HUES64 (cell line): ENCODE measurements around the gene NTRK1.
"Not testable (repeated sequence)": the region's sequence is repeated elsewhere in the genome, so short reads cannot be mapped to it uniquely, and the experiment has no call there.

Source experiments
- H3K27ac ChIP-seq: 2 replicates; pipeline ENCODE4 v1.7.0; 2013; ENCODE audit warnings: low read depth, low read length, inconsistent platforms
- H3K27me3 ChIP-seq: 2 replicates; pipeline ENCODE4 v1.6.1; 2013; ENCODE audit warnings: mild to moderate bottlenecking, low read length; ENCODE audit not compliant: insufficient read depth
- H3K36me3 ChIP-seq: 2 replicates; pipeline ENCODE4 v1.6.1; 2013; ENCODE audit warnings: mild to moderate bottlenecking, low read length; ENCODE audit not compliant: insufficient read depth
- H3K4me1 ChIP-seq: 2 replicates; pipeline ENCODE4 v1.6.1; 2013; ENCODE audit warnings: mild to moderate bottlenecking, low read length, moderate library complexity; ENCODE audit not compliant: insufficient read depth
- H3K4me3 ChIP-seq: 2 replicates; pipeline ENCODE4 v1.5.1; 2013; ENCODE audit warnings: mild to moderate bottlenecking, low read length, moderate library complexity
- H3K9ac ChIP-seq: 2 replicates; pipeline ENCODE4 v1.6.1; 2013; ENCODE audit warnings: mild to moderate bottlenecking, low read depth, low read length
- H3K9me3 ChIP-seq: 2 replicates; pipeline ENCODE4 v1.6.1; 2013; ENCODE audit warnings: low read depth, low read length; ENCODE audit not compliant: insufficient read depth
- WGBS: fragments of 150-250, 120-280 bp; methylation state at CpG from one replicate; pipeline ENCODE4 v1.1.7; 2013; ENCODE audit warnings: missing lambda C conversion rate; 5-methylcytosine and 5-hydroxymethylcytosine counted together

NTRK1 gene

DNA sequence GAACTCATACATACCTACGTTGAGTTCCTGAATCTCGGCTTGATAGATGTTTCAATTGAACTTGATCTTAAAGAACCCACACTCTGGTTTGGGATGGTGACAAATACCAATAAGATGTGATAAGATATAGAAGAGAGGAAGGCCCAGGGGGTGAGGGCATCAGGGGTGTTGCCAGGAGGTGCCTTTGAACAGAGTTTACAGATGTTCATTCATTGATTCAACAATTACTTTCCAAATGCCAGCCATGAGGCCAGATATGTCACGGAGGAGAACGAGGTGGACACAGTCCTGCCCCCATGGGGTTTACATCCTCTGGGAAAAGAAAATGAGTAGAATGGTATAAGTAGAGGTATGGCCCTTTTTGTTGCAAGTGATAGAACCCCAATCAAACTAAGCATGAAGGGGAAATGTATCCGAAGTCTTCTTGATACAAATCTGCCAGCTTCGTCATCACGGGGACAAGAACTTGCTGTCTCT lies 60.4 kb downstream of the NTRK1 start:
- no peaks in the 10 kb centered on the region for H3K36me3 ChIP-seq
- peaks cover 3% of the 10 kb centered on the region; the same call in 1 of the 2 replicates for H3K4me1 ChIP-seq
- no peaks in the 10 kb centered on the region for H3K9me3 ChIP-seq
- no peak overlapping the region for H3K27ac ChIP-seq
- peak overlapping the region; percentile 56; the same call in 1 of the 2 replicates for H3K4me3 ChIP-seq
- WGBS, result 57% methylated on average over 7 of the region's 7 CpGs
- peaks cover 82% of the 10 kb centered on the region for H3K27me3 ChIP-seq
- H3K9ac ChIP-seq, result no peak overlapping the region

DNA sequence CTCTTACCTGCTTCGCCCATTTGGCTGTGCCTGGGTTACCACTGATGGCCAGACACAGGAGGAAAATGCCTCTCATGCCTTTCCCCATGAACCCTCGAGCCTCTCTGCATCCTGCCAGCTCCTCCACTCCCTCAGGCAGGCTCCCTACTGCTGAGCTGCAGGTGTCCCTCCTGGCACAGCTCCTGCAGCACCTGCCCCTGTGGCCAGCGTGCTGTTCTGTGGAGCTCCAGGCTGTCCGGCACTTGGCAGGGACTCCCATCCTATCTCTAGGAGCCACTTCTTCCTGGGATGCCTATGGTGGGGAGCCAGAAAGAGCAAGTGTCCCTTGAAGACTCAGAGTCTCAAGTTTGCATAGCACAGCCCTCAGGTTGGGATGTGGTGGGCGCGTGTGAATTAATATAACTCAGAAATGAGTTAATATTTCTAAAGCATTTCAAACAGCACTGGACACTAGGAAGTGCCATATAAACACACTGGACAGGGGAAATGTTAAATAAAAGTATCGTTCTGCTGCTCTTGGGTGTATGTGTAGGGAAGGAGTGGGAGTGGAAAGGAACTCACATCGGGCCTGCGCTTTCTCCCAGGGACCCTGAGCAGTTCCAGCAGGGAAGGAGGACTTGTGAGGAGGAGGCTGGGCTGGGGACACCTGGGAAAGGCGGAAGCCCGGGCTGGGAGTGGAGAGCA lies 62.5 kb downstream of the NTRK1 start:
- H3K4me3 ChIP-seq, result peak overlapping the region; percentile 48
- H3K4me1 ChIP-seq, result peaks cover 3% of the 10 kb centered on the region; the same call in 1 of the 2 replicates
- H3K27ac ChIP-seq, result no peak overlapping the region
- no peaks in the 10 kb centered on the region for H3K9me3 ChIP-seq
- H3K27me3 ChIP-seq, result peaks cover 98% of the 10 kb centered on the region
- no peaks in the 10 kb centered on the region for H3K36me3 ChIP-seq
- H3K9ac ChIP-seq, result no peak overlapping the region
- WGBS, result 11% methylated on average over 9 of the region's 11 CpGs

DNA sequence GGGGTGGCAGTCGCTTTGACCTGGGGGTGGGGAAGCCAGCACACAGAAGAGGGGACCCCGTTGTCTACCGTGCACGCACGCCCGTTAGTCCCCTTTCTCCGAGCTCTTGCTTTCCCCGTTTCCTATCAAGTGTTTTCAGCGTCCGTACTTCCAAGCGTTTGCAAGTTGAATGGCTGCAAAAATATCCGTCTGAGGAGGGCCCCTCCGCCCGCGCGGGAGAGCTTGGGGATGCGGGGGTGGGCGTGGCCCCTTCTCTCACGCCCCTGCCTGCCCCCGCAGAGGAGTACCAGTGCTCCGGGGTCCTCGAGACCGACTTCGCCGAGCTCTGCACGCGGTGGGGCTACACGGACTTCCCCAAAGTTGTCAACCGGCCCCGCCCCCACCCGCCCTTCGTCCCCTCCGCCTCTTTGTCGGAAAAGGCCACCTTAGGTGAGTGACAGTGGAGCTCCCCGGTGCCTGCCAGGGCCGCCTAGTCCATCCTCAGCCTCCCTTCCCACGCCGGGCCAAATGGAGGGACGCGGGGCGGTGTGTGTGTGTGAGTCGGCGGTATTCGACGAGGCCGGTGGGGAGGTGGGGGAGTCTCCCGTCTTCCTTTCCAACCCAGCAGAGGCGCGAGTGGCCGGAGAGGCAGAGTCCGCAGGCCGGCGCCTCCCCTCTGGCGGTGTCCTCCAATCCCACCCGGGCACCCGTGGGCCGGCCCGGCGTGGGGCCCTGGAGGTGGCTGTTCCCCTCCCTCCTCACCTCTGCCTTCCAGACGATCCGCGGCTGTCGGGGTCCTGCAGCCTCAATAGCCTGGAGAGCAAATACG lies 63.2 kb downstream of the NTRK1 start:
- Histone ChIP-seq H3K4me1 (peaks cover 3% of the 10 kb centered on the region; the same call in 1 of the 2 replicates), H3K36me3 (no peaks in the 10 kb centered on the region), H3K9me3 (no peaks in the 10 kb centered on the region), H3K27me3 (peaks cover 100% of the 10 kb centered on the region), H3K27ac (no peak overlapping the region), H3K4me3 (peak overlapping the region; percentile 48), H3K9ac (no peak overlapping the region)
- WGBS, result under 1% methylated on average over 53 of the region's 64 CpGs

DNA sequence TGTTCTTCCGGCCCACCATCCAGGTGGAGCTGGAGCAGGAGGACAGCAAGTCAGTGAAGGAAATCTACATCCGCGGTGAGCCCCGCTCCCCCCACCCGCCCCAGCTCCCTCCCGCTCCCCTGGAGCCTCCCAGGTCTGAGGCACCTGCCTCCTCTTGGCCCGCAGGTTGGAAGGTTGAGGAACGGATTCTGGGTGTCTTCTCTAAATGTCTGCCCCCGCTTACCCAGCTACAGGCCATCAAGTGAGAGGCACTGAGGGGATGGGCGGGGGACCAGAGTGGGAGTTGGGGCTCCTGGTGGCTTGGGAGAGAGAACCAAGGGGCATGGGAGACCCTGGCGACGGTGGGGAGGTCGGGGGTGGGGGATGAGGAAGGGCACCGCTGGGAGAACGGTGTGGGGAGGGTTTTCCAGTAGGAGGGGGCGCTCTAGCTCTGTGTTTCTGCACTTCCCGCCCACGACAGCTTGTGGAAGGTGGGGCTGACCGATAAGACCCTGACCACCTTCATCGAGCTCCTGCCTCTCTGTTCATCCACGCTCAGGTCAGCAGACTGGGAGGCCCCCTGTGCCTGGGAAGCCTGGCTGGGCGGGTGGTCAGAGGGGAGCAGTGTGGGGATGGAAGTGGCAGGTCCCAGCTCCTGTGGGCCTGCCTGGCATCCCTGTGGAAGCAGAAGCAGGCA lies 64.0 kb downstream of the NTRK1 start:
- Histone ChIP-seq H3K4me3 (peak overlapping the region; percentile 48), H3K36me3 (no peaks in the 10 kb centered on the region), H3K27ac (no peak overlapping the region), H3K9me3 (no peaks in the 10 kb centered on the region), H3K27me3 (peaks cover 100% of the 10 kb centered on the region), H3K9ac (no peak overlapping the region), H3K4me1 (peaks cover 3% of the 10 kb centered on the region; the same call in 1 of the 2 replicates)
- WGBS, result 13% methylated on average over 21 of the region's 22 CpGs

DNA sequence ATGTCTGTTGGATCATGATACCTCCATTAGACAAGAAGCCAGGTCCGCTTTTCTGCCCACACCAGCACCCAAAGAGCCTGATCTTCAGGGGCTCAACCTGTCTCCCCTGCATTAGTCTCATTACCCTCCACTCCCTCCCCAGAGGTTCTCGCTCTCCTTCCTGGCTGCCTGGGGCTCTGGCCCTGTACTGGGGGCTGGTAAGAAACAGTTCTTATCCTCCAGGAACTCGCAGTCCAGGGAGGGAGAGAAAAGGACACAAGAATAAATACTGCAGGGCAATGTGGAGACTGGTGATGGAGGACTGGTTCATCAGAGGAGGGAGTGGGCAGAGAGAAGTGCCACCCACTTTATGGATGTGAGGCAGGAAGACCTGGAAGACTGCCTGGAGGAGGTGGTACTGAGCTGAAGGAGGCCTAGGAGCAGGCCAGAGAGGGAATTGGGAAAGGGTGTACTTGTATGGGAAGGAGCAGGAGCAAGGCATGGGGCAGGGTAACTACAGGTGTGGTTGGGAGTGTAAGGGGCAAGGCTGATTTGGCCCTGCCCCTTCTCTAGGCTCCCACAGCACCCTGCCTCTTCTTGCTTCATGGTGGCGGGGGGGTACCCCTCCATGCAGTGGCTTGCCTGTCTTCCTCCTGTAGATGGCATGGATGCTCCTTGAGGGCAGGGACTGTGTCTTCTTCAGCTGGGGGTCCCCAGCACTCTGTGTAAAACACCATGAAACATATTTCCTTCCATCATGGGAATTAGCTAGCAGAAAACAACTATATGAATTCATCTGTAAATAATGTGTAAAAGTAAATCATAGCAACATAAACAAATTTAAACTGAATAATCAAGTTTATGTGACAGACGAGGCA lies 64.7 kb downstream of the NTRK1 start:
- Histone ChIP-seq H3K27ac (no peak overlapping the region), H3K9me3 (no peaks in the 10 kb centered on the region), H3K4me3 (0 out of 2 replicates have a peak overlapping the region, but pooled peaks have one; percentile 48), H3K27me3 (peaks cover 98% of the 10 kb centered on the region), H3K9ac (no peak overlapping the region), H3K36me3 (no peaks in the 10 kb centered on the region), H3K4me1 (peaks cover 3% of the 10 kb centered on the region; the same call in 1 of the 2 replicates)
- 79% methylated on average over 5 of the region's 5 CpGs for WGBS

DNA sequence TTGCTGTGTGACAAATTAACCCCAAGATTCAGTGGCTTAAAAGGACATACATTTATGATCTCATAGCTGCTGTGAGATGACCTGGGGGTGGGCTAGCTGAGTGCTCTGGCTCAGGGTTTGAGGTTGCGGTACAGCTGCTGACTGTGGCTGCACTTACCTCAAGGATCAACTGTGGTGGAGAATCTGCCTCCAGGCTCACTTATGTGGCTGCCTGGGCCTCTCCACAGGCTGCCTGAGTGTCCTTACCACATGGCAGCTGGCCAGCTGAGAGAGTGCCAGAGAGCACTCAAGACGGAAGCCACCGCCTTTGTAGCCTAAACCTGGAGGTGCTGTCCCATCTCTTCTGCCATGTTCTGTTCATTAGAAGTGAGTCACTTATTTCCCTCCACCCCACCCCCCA lies 65.5 kb downstream of the NTRK1 start:
- H3K4me3 ChIP-seq, result no peak overlapping the region
- WGBS, result 67% methylated on average over 3 of the region's 3 CpGs
- peaks cover 3% of the 10 kb centered on the region; the same call in 1 of the 2 replicates for H3K4me1 ChIP-seq
- H3K27me3 ChIP-seq, result peaks cover 95% of the 10 kb centered on the region
- no peak overlapping the region for H3K27ac ChIP-seq
- no peaks in the 10 kb centered on the region for H3K9me3 ChIP-seq
- H3K36me3 ChIP-seq, result no peaks in the 10 kb centered on the region
- no peak overlapping the region for H3K9ac ChIP-seq

DNA sequence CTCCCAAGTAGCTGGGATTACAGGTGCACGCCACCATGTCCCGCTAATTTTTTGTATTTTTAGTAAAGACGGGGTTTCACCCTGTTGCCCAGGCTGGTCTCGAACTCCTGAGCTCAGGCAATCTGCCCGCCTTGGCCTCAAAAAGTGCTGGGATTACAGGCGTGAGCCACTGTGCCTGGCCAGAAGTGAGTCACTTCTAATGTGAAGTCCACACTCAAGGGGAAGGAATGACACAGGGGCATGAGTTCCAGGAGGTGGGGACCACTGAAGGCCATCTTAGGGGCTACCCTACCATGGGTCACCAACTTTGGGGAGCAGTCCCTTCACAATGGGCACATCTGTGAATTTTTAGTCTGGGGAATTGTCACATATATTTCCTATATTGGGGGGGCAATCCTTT lies 66.0 kb downstream of the NTRK1 start:
- H3K9ac ChIP-seq, result not testable (repeated sequence)
- H3K27me3 ChIP-seq, result peaks cover 90% of the 10 kb centered on the region

DNA sequence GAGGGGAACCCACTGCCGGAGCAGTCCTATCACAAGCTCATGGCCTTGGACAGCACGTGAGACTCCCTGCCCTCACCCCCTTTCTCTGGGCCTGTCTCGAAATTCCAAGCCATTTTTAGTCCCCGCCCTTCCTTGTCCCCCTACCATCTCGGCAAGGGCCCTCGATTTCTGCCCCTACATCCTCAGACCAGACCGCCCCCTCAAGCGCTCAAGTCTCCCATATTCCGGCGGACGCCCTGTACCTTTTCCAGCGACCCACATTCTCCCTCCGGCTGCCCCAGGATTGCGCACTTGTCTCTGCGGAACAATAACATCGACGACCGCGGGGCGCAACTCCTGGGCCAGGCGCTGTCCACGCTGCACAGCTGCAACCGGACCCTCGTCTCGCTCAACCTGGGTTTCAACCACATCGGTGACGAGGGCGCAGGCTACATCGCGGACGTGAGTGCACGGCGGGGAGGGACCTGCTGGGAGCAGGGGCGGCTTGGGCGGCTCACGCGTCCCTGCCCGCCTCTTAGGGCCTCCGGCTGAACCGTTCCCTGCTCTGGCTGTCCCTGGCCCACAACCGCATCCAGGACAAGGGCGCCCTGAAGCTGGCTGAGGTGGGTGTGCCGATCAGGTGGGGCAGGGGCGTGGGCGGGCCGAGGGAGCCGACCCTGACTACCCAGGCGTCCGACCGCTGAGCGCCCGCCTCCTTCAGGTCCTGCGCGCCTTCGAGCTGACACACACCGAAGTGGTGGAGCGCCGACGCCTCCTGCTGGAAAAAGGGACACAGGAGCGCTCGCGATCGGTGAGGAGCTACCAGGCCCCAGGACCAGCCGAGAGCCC lies 66.8 kb downstream of the NTRK1 start:
- Histone ChIP-seq H3K4me1 (peaks cover 3% of the 10 kb centered on the region; the same call in 1 of the 2 replicates), H3K27ac (no peak overlapping the region), H3K9ac (no peak overlapping the region), H3K36me3 (no peaks in the 10 kb centered on the region), H3K27me3 (peaks cover 83% of the 10 kb centered on the region), H3K9me3 (no peaks in the 10 kb centered on the region), H3K4me3 (peak overlapping the region; percentile 58)
- 3% methylated on average over 64 of the region's 64 CpGs for WGBS

More for the DNA sequence above, 66.0 kb downstream of the NTRK1 start:
- not testable (repeated sequence) for H3K36me3 ChIP-seq, H3K4me1 ChIP-seq, H3K9me3 ChIP-seq, H3K27ac ChIP-seq
- peak overlapping the region; percentile 58; the same call in 1 of the 2 replicates for H3K4me3 ChIP-seq
- WGBS, result 80% methylated on average over 6 of the region's 6 CpGs

DNA sequence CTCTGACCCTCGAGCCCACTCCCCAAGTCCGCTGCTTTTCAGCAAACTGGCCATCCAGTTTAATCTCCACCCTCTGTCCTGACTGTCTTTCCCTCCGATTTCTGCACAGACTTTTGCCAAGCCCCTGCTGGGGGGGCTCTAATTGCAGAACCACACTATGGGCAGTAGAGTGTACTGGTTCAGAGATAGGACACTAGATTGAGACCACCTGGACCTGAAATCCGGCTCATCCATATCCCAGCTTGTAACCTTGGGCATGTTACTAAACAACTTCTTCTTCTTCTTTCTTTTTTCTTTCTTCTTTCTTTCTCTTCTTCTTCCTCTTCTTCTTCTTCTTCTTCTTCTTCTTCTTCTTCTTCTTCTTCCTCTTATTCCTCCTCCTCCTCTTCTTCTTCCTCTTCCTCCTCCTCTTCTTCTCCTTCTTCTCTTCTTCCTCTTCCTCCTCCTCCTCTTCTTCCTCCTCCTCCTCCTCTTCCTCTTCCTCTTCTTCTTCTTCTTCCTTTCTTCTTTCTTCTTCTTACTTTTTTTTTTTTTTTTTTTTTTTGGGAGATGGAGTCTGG lies 67.5 kb downstream of the NTRK1 start:
- H3K27me3 ChIP-seq, result peaks cover 76% of the 10 kb centered on the region
- peak overlapping the region; percentile 58; the same call in 1 of the 2 replicates for H3K4me3 ChIP-seq
- no peak overlapping the region for H3K9ac ChIP-seq
- 16% methylated on average over 4 of the region's 4 CpGs for WGBS
- H3K9me3 ChIP-seq, result no peaks in the 10 kb centered on the region
- peaks cover 3% of the 10 kb centered on the region for H3K4me1 ChIP-seq
- H3K36me3 ChIP-seq, result no peaks in the 10 kb centered on the region
- H3K27ac ChIP-seq, result no peak overlapping the region
